GM10266 (cell line): ENCODE measurements around the gene MYO5A.
"Not testable (repeated sequence)": the region's sequence is repeated elsewhere in the genome, so short reads cannot be mapped to it uniquely, and the experiment has no call there.

Experiments
- DNase-seq: peaks from one replicate; pipeline ENCODE4 v3.0.0; 2012; ENCODE audit errors: extremely low spot score
- CTCF ChIP-seq: IDR thresholded peaks from 2 replicates; pipeline ENCODE4 v1.5.1; 2012; ENCODE audit warnings: mild to moderate bottlenecking, low read depth; ENCODE audit not compliant: control insufficient read depth, insufficient read depth; ENCODE audit errors: missing control alignments

The MYO5A gene

GRCh38 chr15:52462806-52463360, 65.8 kb downstream of the MYO5A start:
- DNase-seq = no peak
- no peak for TF ChIP-seq CTCF

GRCh38 chr15:52459701-52460100, 69.0 kb downstream of the MYO5A start:
- not testable (repeated sequence) for DNase-seq

GRCh38 chr15:52459265-52459664, 69.4 kb downstream of the MYO5A start:
- not testable (repeated sequence) for DNase-seq

GRCh38 chr15:52448011-52448890, 80.4 kb downstream of the MYO5A start:
- TF ChIP-seq CTCF = no peak
- no peak for DNase-seq

GRCh38 chr15:52445954-52446353, 82.7 kb downstream of the MYO5A start:
- DNase-seq = no peak
- no peak for TF ChIP-seq CTCF

GRCh38 chr15:52445553-52445952, 83.1 kb downstream of the MYO5A start:
- no peak for TF ChIP-seq CTCF
- DNase-seq = no peak

GRCh38 chr15:52443205-52443604, 85.5 kb downstream of the MYO5A start:
- not testable (repeated sequence) for DNase-seq

- no peak for TF ChIP-seq CTCF
- DNase-seq = no peak
Measured at GRCh38 chr15:52441841-52442240, 86.8 kb downstream of the MYO5A start.

- TF ChIP-seq CTCF = no peak
- DNase-seq = no peak
Measured at GRCh38 chr15:52440946-52441345, 87.7 kb downstream of the MYO5A start.
